ENCODE measurements around the gene FREM2.

FREM2 gene

DNA sequence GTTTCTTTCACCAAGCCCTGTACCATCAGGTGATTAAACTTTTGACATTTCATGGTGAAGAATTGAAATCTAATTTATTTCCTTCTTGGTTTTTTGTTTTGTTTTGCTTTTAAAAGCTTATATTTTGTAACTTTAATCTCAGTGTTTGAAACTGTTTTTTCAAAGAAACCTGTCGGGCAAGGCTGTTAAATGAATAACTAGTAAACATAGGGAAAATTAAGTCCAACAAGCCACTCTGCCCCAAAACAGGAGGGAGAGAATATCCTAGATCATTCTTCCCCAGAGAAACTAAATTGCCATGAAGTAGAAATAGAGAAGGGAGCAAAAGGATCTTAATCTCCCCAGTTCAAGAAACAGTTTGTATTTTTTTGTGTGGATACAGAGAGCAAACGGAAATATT lies 98.2 kb downstream of the FREM2 start:
- POLR2A ChIA-PET, result no interaction called here
- CTCF ChIA-PET, result no interaction called here
- DNase-seq (ENCODE audit: extremely low spot score), result no peak
- TF ChIP-seq CTBP1 (IDR thresholded peaks at IDR 0.05; ENCODE audit: borderline replicate concordance), result no peak
- TF ChIP-seq ELF4 (IDR thresholded peaks at IDR 0.05), result no peak
- no peak for TF ChIP-seq L3MBTL2 (conservative IDR thresholded peaks at IDR 0.05)
- TF ChIP-seq, protein P1, sequence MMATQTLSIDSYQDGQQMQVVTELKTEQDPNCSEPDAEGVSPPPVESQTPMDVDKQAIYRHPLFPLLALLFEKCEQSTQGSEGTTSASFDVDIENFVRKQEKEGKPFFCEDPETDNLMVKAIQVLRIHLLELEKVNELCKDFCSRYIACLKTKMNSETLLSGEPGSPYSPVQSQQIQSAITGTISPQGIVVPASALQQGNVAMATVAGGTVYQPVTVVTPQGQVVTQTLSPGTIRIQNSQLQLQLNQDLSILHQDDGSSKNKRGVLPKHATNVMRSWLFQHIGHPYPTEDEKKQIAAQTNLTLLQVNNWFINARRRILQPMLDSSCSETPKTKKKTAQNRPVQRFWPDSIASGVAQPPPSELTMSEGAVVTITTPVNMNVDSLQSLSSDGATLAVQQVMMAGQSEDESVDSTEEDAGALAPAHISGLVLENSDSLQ (IDR thresholded peaks at IDR 0.05), result no peak
- no peak for TF ChIP-seq TARDBP (IDR thresholded peaks at IDR 0.05)
- TF ChIP-seq SUZ12 (IDR thresholded peaks at IDR 0.05), result no peak
- no peak for TF ChIP-seq LEF1 (IDR thresholded peaks at IDR 0.05; ENCODE audit: borderline replicate concordance)
- TF ChIP-seq BHLHE40 (IDR thresholded peaks at IDR 0.05; ENCODE audit: borderline replicate concordance), result no peak
- TF ChIP-seq FOXA1 (IDR thresholded peaks at IDR 0.05), result no peak
- TF ChIP-seq ZNF384 (IDR thresholded peaks at IDR 0.05), result no peak
- TF ChIP-seq HDGF (IDR thresholded peaks at IDR 0.05; ENCODE audit: borderline replicate concordance), result no peak
- TF ChIP-seq FOXM1 (IDR thresholded peaks at IDR 0.05; ENCODE audit: borderline replicate concordance), result no peak
- TF ChIP-seq SP1 (IDR thresholded peaks at IDR 0.05), result no peak
- TF ChIP-seq NFRKB (IDR thresholded peaks at IDR 0.05), result no peak
- no peak for TF ChIP-seq FOXK2 (IDR thresholded peaks at IDR 0.05)

DNA sequence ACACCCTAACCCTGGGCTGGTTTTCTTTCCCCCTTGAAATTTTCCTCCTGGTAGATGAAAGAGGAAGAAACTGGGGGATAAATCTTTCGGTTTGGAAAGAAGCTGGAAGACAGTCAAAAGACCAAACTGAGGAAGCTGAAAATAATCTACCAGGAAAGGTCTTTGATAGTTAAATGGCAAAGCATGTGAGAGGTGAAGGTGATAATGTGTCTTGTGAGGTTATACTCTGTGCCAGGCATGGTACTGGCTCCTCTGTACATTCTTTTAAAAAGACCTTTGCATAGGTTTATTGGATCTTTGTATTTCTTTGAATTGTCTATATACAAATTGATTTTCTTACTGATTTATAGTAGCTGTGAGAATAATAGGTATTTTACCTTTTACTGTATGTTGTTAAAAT lies 98.6 kb downstream of the FREM2 start:
- ChIA-PET CTCF (no interaction called here), POLR2A (no interaction called here)
- no peak for DNase-seq (ENCODE audit: extremely low spot score)
- TF ChIP-seq ARNT (IDR thresholded peaks at IDR 0.05) (no peak), HDGF (IDR thresholded peaks at IDR 0.05; ENCODE audit: borderline replicate concordance) (no peak), TARDBP (IDR thresholded peaks at IDR 0.05) (no peak), BHLHE40 (IDR thresholded peaks at IDR 0.05; ENCODE audit: borderline replicate concordance) (no peak), L3MBTL2 (conservative IDR thresholded peaks at IDR 0.05) (no peak), FOXA1 (IDR thresholded peaks at IDR 0.05) (no peak), CTBP1 (IDR thresholded peaks at IDR 0.05; ENCODE audit: borderline replicate concordance) (no peak), ZNF384 (IDR thresholded peaks at IDR 0.05) (no peak), ELF4 (IDR thresholded peaks at IDR 0.05) (no peak), SP1 (IDR thresholded peaks at IDR 0.05) (no peak), FOXM1 (IDR thresholded peaks at IDR 0.05; ENCODE audit: borderline replicate concordance) (no peak), FOXK2 (IDR thresholded peaks at IDR 0.05) (no peak), LEF1 (IDR thresholded peaks at IDR 0.05; ENCODE audit: borderline replicate concordance) (no peak), SUZ12 (IDR thresholded peaks at IDR 0.05) (no peak), NFRKB (IDR thresholded peaks at IDR 0.05) (no peak)
- TF ChIP-seq, protein P1 (IDR thresholded peaks at IDR 0.05), result no peak

DNA sequence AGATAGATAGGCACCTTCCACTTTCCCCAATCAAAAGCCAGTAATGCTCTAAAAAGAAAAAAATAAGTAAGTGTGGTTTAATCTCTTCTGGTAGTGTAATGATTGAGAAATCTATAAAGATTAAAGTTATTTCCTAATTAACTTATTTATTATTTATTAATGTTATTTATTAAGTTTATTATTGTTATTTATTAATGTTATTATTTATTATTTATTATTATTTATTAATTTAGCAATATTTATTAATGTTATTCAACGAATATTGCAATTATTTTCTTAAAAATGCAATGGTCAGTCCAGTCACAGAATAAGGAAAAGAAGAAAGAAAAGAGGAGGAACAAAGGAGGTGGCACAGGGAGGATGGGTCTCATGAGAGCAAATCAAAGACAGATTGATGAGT lies 100.7 kb downstream of the FREM2 start:
- POLR2A ChIA-PET, result no interaction called here
- no peak for TF ChIP-seq SUZ12 (IDR thresholded peaks at IDR 0.05)
- no peak for TF ChIP-seq CTBP1 (IDR thresholded peaks at IDR 0.05; ENCODE audit: borderline replicate concordance)
- TF ChIP-seq ZNF384 (IDR thresholded peaks at IDR 0.05), result no peak
- no peak for TF ChIP-seq ARNT (IDR thresholded peaks at IDR 0.05)
- TF ChIP-seq ELF4 (IDR thresholded peaks at IDR 0.05), result no peak
- no peak for TF ChIP-seq L3MBTL2 (conservative IDR thresholded peaks at IDR 0.05)
- CTCF ChIA-PET, result no interaction called here
- no peak for DNase-seq (ENCODE audit: extremely low spot score)

DNA sequence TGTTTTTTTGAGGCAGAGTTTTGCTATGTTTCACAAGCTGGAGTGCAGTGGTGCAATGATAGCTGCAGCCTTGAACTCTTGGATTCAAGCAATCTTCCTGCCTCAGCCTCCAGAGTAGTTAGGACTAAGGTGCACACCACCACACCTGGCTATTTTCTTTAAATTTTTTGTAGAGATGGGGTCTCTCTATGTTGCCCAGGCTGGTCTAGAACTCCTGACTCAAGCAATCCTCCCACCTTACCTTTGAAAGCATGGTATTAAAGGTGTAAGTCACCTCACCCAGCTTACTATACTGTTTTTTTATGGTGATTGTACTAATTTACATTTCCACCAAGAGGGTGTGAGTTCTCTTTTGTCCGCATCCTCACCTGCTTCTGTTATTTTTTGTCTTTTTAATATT lies 110.0 kb downstream of the FREM2 start:
- ChIA-PET POLR2A (no interaction called here), CTCF (no interaction called here)
- TF ChIP-seq LEF1 (IDR thresholded peaks at IDR 0.05; ENCODE audit: borderline replicate concordance) (no peak), CTBP1 (IDR thresholded peaks at IDR 0.05; ENCODE audit: borderline replicate concordance) (no peak), ELF4 (IDR thresholded peaks at IDR 0.05) (no peak), SUZ12 (IDR thresholded peaks at IDR 0.05) (no peak), FOXA1 (IDR thresholded peaks at IDR 0.05) (no peak), NFRKB (IDR thresholded peaks at IDR 0.05) (no peak), SP1 (IDR thresholded peaks at IDR 0.05) (no peak), FOXK2 (IDR thresholded peaks at IDR 0.05) (no peak), BHLHE40 (IDR thresholded peaks at IDR 0.05; ENCODE audit: borderline replicate concordance) (no peak), FOXM1 (IDR thresholded peaks at IDR 0.05; ENCODE audit: borderline replicate concordance) (no peak), TARDBP (IDR thresholded peaks at IDR 0.05) (no peak), HDGF (IDR thresholded peaks at IDR 0.05; ENCODE audit: borderline replicate concordance) (no peak), ZNF384 (IDR thresholded peaks at IDR 0.05) (no peak), ARNT (IDR thresholded peaks at IDR 0.05) (no peak), L3MBTL2 (conservative IDR thresholded peaks at IDR 0.05) (no peak)
- TF ChIP-seq, protein P1 (IDR thresholded peaks at IDR 0.05), result no peak
- no peak for DNase-seq (ENCODE audit: extremely low spot score)

DNA sequence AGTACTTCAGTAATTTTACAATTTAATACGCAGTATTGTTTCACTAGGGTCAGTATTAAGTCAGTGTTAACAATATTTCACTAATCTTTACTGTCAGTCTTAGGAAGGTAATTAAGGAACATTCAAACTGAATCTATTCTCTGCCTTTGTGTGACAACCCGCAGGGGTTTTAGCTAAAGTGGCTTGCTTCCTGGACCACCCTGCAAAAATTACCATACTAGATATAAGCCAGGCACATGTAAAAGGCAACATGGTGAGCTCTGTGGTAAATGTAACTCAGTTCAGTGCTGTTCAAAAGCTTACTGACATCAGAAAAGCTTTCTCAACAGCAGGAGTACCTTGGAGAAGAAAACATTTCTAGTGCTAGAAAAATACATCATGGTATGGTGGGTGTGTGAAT lies 116.7 kb downstream of the FREM2 start:
- TF ChIP-seq FOXM1 (IDR thresholded peaks at IDR 0.05; ENCODE audit: borderline replicate concordance) (no peak), FOXA1 (IDR thresholded peaks at IDR 0.05) (no peak), L3MBTL2 (conservative IDR thresholded peaks at IDR 0.05) (no peak), CTBP1 (IDR thresholded peaks at IDR 0.05; ENCODE audit: borderline replicate concordance) (no peak), ZNF384 (IDR thresholded peaks at IDR 0.05) (no peak), BHLHE40 (IDR thresholded peaks at IDR 0.05; ENCODE audit: borderline replicate concordance) (no peak), LEF1 (IDR thresholded peaks at IDR 0.05; ENCODE audit: borderline replicate concordance) (no peak), FOXK2 (IDR thresholded peaks at IDR 0.05) (no peak), TARDBP (IDR thresholded peaks at IDR 0.05) (no peak), SUZ12 (IDR thresholded peaks at IDR 0.05) (no peak)
- CTCF ChIA-PET, result no interaction called here
- no peak for DNase-seq (ENCODE audit: extremely low spot score)
- POLR2A ChIA-PET, result no interaction called here

DNA sequence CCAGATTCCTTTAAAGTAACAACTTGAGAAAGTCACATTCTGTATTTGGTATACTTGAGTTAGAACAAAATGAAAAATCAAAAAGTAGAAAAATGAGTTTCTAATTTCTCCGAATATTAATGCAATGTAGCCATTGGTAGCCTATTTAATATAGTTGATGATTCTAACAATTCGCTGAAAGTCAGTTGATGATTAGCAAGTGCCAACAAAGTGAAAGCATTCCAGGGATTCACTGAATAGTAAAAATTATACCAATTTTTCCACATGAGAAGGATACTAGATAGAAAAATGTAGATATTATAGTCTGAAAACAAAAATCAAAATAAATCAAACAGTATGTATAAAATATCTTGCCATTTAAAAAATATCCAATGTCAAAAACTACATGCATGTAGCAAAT lies 117.2 kb downstream of the FREM2 start:
- ChIA-PET CTCF (no interaction called here), POLR2A (no interaction called here)
- TF ChIP-seq BHLHE40 (IDR thresholded peaks at IDR 0.05; ENCODE audit: borderline replicate concordance) (no peak), L3MBTL2 (conservative IDR thresholded peaks at IDR 0.05) (no peak)

More for the DNA sequence above, 117.2 kb downstream of the FREM2 start:
- DNase-seq (ENCODE audit: extremely low spot score), result no peak
